B cell (primary cell): ENCODE results near the gene PI4KA. TPM values are rescaled to one million over a fixed set of nuclear protein-coding genes. Genes with fewer than 3 reads are reported as not detected.

ENCODE experiments used
- ATAC-seq: fragments of 200-7000 bp; cut with Tn5 transposase; one replicate; pipeline ENCODE4 v1.10.0; 2021; ENCODE audit warnings: low read depth, mild to moderate bottlenecking, moderate number of reproducible peaks, moderate library complexity
- CTCF ChIA-PET: fragments of 350-600 bp; sonication (Branson Sonifier 250); formaldehyde crosslinking; loops from one replicate; lab custom pipeline; 2021; ENCODE audit warnings: antibody characterized with exemption, inconsistent platforms; lab: Charles Lee
- POLR2A ChIA-PET: fragments of 350-600 bp; sonication (Branson Sonifier 250); formaldehyde crosslinking; loops from one replicate; lab custom pipeline; 2021; ENCODE audit warnings: antibody characterized with exemption; lab: Charles Lee
- DNase-seq: peaks from one replicate; pipeline ENCODE4 v3.0.0; 2013
- H2AFZ ChIP-seq: 2 replicates; pipeline ENCODE4 v1.6.1; 2012; ENCODE audit warnings: mild to moderate bottlenecking, low read depth, low read length; ENCODE audit not compliant: insufficient read depth, poor library complexity, severe bottlenecking
- H3K27ac ChIP-seq, 2 donors: 1 replicate in 1 of 2; 2 replicates in 1 of 2; pipeline ENCODE4 v1.5.1; 2012 to 2013; ENCODE audit warnings: low read length in 2 of 2, mild to moderate bottlenecking in 2 of 2, moderate library complexity in 1 of 2
- H3K27me3 ChIP-seq, 4 experiments: fragments of 200-600 bp in 1 of 4; sonication (generic) in 1 of 4; replicated peaks in 1 of 4; 1 replicate in 2 of 4; 2 replicates in 2 of 4; pipeline versions ENCODE4 v1.6.1 to v1.7.0; 2013 to 2016; ENCODE audit warnings: low read length in 3 of 4, mild to moderate bottlenecking in 2 of 4, mixed read lengths in 1 of 4, moderate library complexity in 1 of 4; ENCODE audit not compliant: insufficient read depth in 4 of 4, control insufficient read depth in 3 of 4; ENCODE audit errors: control extremely low read depth in 1 of 4
- H3K36me3 ChIP-seq, 2 experiments: replicated peaks in 1 of 2; 1 replicate in 1 of 2; 2 replicates in 1 of 2; pipeline versions ENCODE4 v1.6.1 to v1.7.1; 2013; ENCODE audit warnings: low read length in 1 of 2; ENCODE audit not compliant: insufficient read depth in 2 of 2, control insufficient read depth in 1 of 2; ENCODE audit errors: control extremely low read depth in 1 of 2, extremely low read depth in 1 of 2
- H3K4me1 ChIP-seq, 2 donors: fragments of 200-600 bp in 1 of 2; sonication (generic) in 1 of 2; 1 replicate in 1 of 2; 2 replicates in 1 of 2; pipeline versions ENCODE4 v1.5.1 to v1.6.1; 2013 to 2017; ENCODE audit warnings: low read length in 2 of 2; ENCODE audit not compliant: control insufficient read depth in 2 of 2, insufficient read depth in 2 of 2
- H3K4me2 ChIP-seq: replicated peaks from 2 replicates; pipeline ENCODE3; 2012; ENCODE audit warnings: mild to moderate bottlenecking, low read depth, low read length; ENCODE audit not compliant: poor library complexity, severe bottlenecking
- H3K4me3 ChIP-seq, 5 experiments: fragments of 200-600 bp in 1 of 5; sonication (generic) in 1 of 5; 1 replicate in 3 of 5; 2 replicates in 2 of 5; pipeline versions ENCODE4 v1.5.1 to v1.7.0; 2011 to 2016; ENCODE audit warnings: low read length in 4 of 5, mild to moderate bottlenecking in 4 of 5, low read depth in 2 of 5, control low read depth in 1 of 5, moderate library complexity in 1 of 5; ENCODE audit not compliant: insufficient read depth in 1 of 5; ENCODE audit errors: control extremely low read depth in 1 of 5, extremely low read depth in 1 of 5
- H3K79me2 ChIP-seq: fragments of 200-600 bp; sonication (generic); one replicate; pipeline ENCODE4 v1.6.0; 2016; ENCODE audit warnings: low read length; ENCODE audit not compliant: control insufficient read depth, insufficient read depth
- H3K9ac ChIP-seq: fragments of 200-600 bp; sonication (generic); 2 replicates; pipeline ENCODE4 v1.6.1; 2017; ENCODE audit warnings: mild to moderate bottlenecking, low read length, moderate library complexity
- H3K9me3 ChIP-seq, 3 donors: one replicate each; pipeline versions ENCODE4 v1.6.1 to v1.7.1; 2013; ENCODE audit warnings: low read length in 2 of 3; ENCODE audit not compliant: control insufficient read depth in 2 of 3, insufficient read depth in 1 of 3; ENCODE audit errors: control extremely low read depth in 1 of 3
- H4K20me1 ChIP-seq: 2 replicates; pipeline ENCODE4 v1.6.0; 2012; ENCODE audit warnings: mild to moderate bottlenecking, low read length; ENCODE audit not compliant: insufficient read depth, control insufficient read depth, poor library complexity, severe bottlenecking
- H3K27ac Mint-ChIP-seq: one replicate; pipeline ENCODE4 v1.8.0; 2021; ENCODE audit warnings: mixed read lengths
- H3K27me3 Mint-ChIP-seq: one replicate; pipeline ENCODE4 v1.8.0; 2021; ENCODE audit warnings: mixed read lengths
- H3K4me1 Mint-ChIP-seq: one replicate; pipeline ENCODE4 v1.8.0; 2021; ENCODE audit warnings: mixed read lengths
- H3K4me3 Mint-ChIP-seq: one replicate; pipeline ENCODE4 v1.8.0; 2021; ENCODE audit warnings: mixed read lengths
- H3K9me3 Mint-ChIP-seq: one replicate; pipeline ENCODE4 v1.8.0; 2022; ENCODE audit warnings: mixed read lengths; ENCODE audit not compliant: insufficient read depth
- CTCF ChIP-seq: fragments of 200-600 bp; IDR thresholded peaks from one replicate; pipeline ENCODE4 v1.8.0; 2022; ENCODE audit warnings: antibody characterized with exemption, mild to moderate bottlenecking
- EZH2 ChIP-seq: IDR thresholded peaks from 2 replicates; pipeline ENCODE4 v1.6.1; 2012; ENCODE audit warnings: borderline replicate concordance, low read depth, mild to moderate bottlenecking, moderate library complexity, low read length; ENCODE audit not compliant: insufficient read depth, poor library complexity, severe bottlenecking
- WGBS: methylation state at CpG from one replicate; pipeline ENCODE4 v1.1.5; 2013; ENCODE audit warnings: missing lambda C conversion rate; ENCODE audit not compliant: insufficient coverage; 5-methylcytosine and 5-hydroxymethylcytosine counted together
- intact Hi-C: fragments of 100-400 bp; cut with micrococcal nuclease; formaldehyde crosslinking; loops from one replicate; pipeline ENCODE4 v1.10.0; 2022
- polyA plus RNA-seq: library from polyadenylated mRNA; depleted of rRNA; stranded (reverse); fragments of >200 nt; gene quantifications from 2 replicates; pipeline ENCODE4 v1.2.3, GENCODE V29; 2012
- total RNA-seq, 2 donors: library from RNA; stranded (reverse); fragments of 120-200 nt in 1 of 2; gene quantifications; 1 replicate in 1 of 2; 2 replicates in 1 of 2; pipeline versions ENCODE4 v1.2.3 to v1.2.4, GENCODE V29; 2013 to 2022

PI4KA gene
- total and polyA plus RNA-seq, 2 donors (not counting 1 experiment from before 2014, with no cell fraction given) = 85.9 to 156 TPM

- no peaks in the 10 kb centered on the region for H3K27me3 ChIP-seq
- no peaks in the 10 kb centered on the region for H3K9me3 ChIP-seq
- WGBS = 83% methylated on average over 7 of the region's 13 CpGs
- intact Hi-C loops = no loop called here
- no peaks in the 10 kb centered on the region for H4K20me1 ChIP-seq
- no peaks in the 10 kb centered on the region for H3K79me2 ChIP-seq
- DNase-seq (no peak), ATAC-seq (no peak)
- Mint-ChIP-seq H3K27me3 (no peaks in the 10 kb centered on the region), H3K4me1 (no peaks in the 10 kb centered on the region), H3K4me3 (no peak overlapping the region), H3K9me3 (no peaks in the 10 kb centered on the region), H3K27ac (no peak overlapping the region)
- no peak overlapping the region for H3K9ac ChIP-seq
- TF ChIP-seq EZH2 (no peak), CTCF (no peak)
- ChIA-PET POLR2A (no interaction called here), CTCF (interaction anchor here (2.0 kb wide), 1 partner anchor 20 kb away, joined by 7 read pairs; no protein-coding TSS in a partner anchor)
- no peak overlapping the region for H3K27ac ChIP-seq
- no peak overlapping the region for H3K4me2 ChIP-seq
- no peak overlapping the region for H3K4me3 ChIP-seq
- H3K4me1 ChIP-seq = no peaks in the 10 kb centered on the region
- no peak overlapping the region for H2AFZ ChIP-seq
- H3K36me3 ChIP-seq = peaks cover 3 to 58% of the 10 kb centered on the region in 2 experiments
Observed at GRCh38 chr22:20763630-20764470, 94.8 kb downstream of the PI4KA start.

GRCh38 chr22:20762233-20762796, 96.3 kb downstream of the PI4KA start:
- DNase-seq = no peak
- Mint-ChIP-seq H3K27me3 (no peaks in the 10 kb centered on the region), H3K27ac (no peak overlapping the region), H3K9me3 (no peaks in the 10 kb centered on the region), H3K4me3 (no peak overlapping the region), H3K4me1 (no peaks in the 10 kb centered on the region)
- Histone ChIP-seq H3K4me2 (no peak overlapping the region), H3K27ac (no peak overlapping the region), H3K9me3 (no peaks in the 10 kb centered on the region), H3K27me3 (no peaks in the 10 kb centered on the region), H4K20me1 (no peaks in the 10 kb centered on the region), H3K79me2 (no peaks in the 10 kb centered on the region), H3K4me3 (no peak overlapping the region), H3K4me1 (no peaks in the 10 kb centered on the region), H3K36me3 (peaks cover 6 to 62% of the 10 kb centered on the region in 2 experiments), H3K9ac (no peak overlapping the region), H2AFZ (no peak overlapping the region)
- WGBS = 100% methylated on average over 3 of the region's 7 CpGs
- TF ChIP-seq CTCF (no peak), EZH2 (no peak)
- ChIA-PET CTCF (interaction anchor here (2.0 kb wide), 1 partner anchor 22 kb away, joined by 7 read pairs; no protein-coding TSS in a partner anchor), POLR2A (no interaction called here)
- intact Hi-C loops = no loop called here
- no peak for ATAC-seq
